Lung (tissue), 12 donors: ENCODE measurements around the gene ADSL. TPM values are rescaled to one million over a fixed set of nuclear protein-coding genes. Genes with fewer than 3 reads are reported as not detected.

Experiments used
- ATAC-seq: fragments of 200-7000 bp; cut with Tn5 transposase; one replicate; pipeline ENCODE4 v1.9.1; 2020; ENCODE audit warnings: moderate number of reproducible peaks; ENCODE audit not compliant: insufficient read depth, low FRiP score
- DNase-seq, 3 donors: peaks; one replicate each; pipeline ENCODE4 v3.0.0-alpha.2; 2013 to 2017
- H3K27ac ChIP-seq, 2 donors: one replicate each; pipeline ENCODE4 v1.5.1; 2013; ENCODE audit warnings: mild to moderate bottlenecking in 2 of 2, moderate library complexity in 2 of 2, control low read depth in 1 of 2, inconsistent platforms in 1 of 2, low read depth in 1 of 2, low read length in 1 of 2
- H3K27me3 ChIP-seq, 3 donors: one replicate each; pipeline ENCODE4 v1.5.1; 2013; ENCODE audit warnings: low read length in 2 of 3; ENCODE audit not compliant: control insufficient read depth in 3 of 3, insufficient read depth in 3 of 3
- H3K36me3 ChIP-seq, 4 donors: one replicate each; pipeline ENCODE4 v1.5.1; 2013; ENCODE audit warnings: low read length in 4 of 4, mild to moderate bottlenecking in 1 of 4, moderate library complexity in 1 of 4; ENCODE audit not compliant: control insufficient read depth in 4 of 4, insufficient read depth in 4 of 4
- H3K4me1 ChIP-seq, 5 donors: one replicate each; pipeline ENCODE4 v1.5.1; 2013; ENCODE audit warnings: low read length in 5 of 5, mild to moderate bottlenecking in 2 of 5, moderate library complexity in 1 of 5; ENCODE audit not compliant: control insufficient read depth in 5 of 5, insufficient read depth in 5 of 5
- H3K4me3 ChIP-seq: one replicate; pipeline ENCODE4 v1.5.1; 2013; ENCODE audit warnings: mild to moderate bottlenecking, control low read depth, moderate library complexity
- H3K9ac ChIP-seq, 2 donors: one replicate each; pipeline ENCODE4 v1.5.1; 2013; ENCODE audit warnings: low read length in 2 of 2, control low read depth in 1 of 2; ENCODE audit not compliant: insufficient read depth in 1 of 2
- H3K9me3 ChIP-seq, 4 donors: one replicate each; pipeline ENCODE4 v1.5.1; 2013; ENCODE audit warnings: low read length in 3 of 4, mild to moderate bottlenecking in 1 of 4, moderate library complexity in 1 of 4; ENCODE audit not compliant: control insufficient read depth in 4 of 4, insufficient read depth in 3 of 4
- CTCF ChIP-seq: IDR thresholded peaks from 2 replicates; pipeline ENCODE4 v1.5.1; 2012; ENCODE audit warnings: mild to moderate bottlenecking; ENCODE audit errors: control extremely low read depth, extremely low read depth
- WGBS, 2 donors: extraction: QIAGEN DNeasy Blood & Tissue Kit; methylation state at CpG; one replicate each; pipeline ENCODE4 v1.1.7; 2013; 5-methylcytosine and 5-hydroxymethylcytosine counted together
- polyA plus RNA-seq, 2 donors: library from polyadenylated mRNA; stranded (reverse); fragments of 200-250 nt; gene quantifications; one replicate each; pipeline ENCODE4 v1.2.1, GENCODE V29; 2013
- total RNA-seq, 2 donors: library from RNA; depleted of rRNA in 1 of 2; stranded (reverse); fragments of >200 nt in 1 of 2; gene quantifications; one replicate each; pipeline ENCODE4 v1.2.1, GENCODE V29; 2014 to 2021
- donor health status: control.
- donor health status: control.
- donor health status: Bipolar disorder and iron deficiency.
- donor health status: healthy.
- donor health status: DM: yes; HTN: yes; CAD: no.

The ADSL gene
- total and polyA plus RNA-seq, 4 donors: 35.2 to 62.9 (median 43.0) TPM

- no peak for TF ChIP-seq CTCF
- 94 to 95% methylated on average over 8 of the region's 8 CpGs for WGBS, 2 donors
- no peak for DNase-seq
- H3K9ac ChIP-seq: no peak overlapping the region
- H3K9me3 ChIP-seq: peaks cover 0 to 1% (median 0%) of the 10 kb centered on the region in 4 donors
- H3K36me3 ChIP-seq: peaks cover 2 to 68% (median 18%) of the 10 kb centered on the region in 4 donors
- peaks cover 0 to 25% (median 7%) of the 10 kb centered on the region in 5 donors for H3K4me1 ChIP-seq
- no peak for ATAC-seq
- no peak overlapping the region for H3K4me3 ChIP-seq
- no peaks in the 10 kb centered on the region for H3K27me3 ChIP-seq
- H3K27ac ChIP-seq: no peak overlapping the region
Observed at GRCh38 chr22:40419718-40420117, 73.4 kb downstream of the ADSL start.

- Histone ChIP-seq H3K27me3 (no peaks in the 10 kb centered on the region), H3K4me3 (no peak overlapping the region), H3K9me3 (peaks cover 0 to 1% (median 0%) of the 10 kb centered on the region in 4 donors), H3K4me1 (peaks cover 0 to 21% (median 7%) of the 10 kb centered on the region in 5 donors), H3K9ac (no peak overlapping the region), H3K36me3 (peaks cover 2 to 75% (median 18%) of the 10 kb centered on the region in 4 donors), H3K27ac (no peak overlapping the region)
- ATAC-seq (no peak), DNase-seq (no peak)
- WGBS, 2 donors: 95 to 96% methylated on average over 18 of the region's 18 CpGs
- no peak for TF ChIP-seq CTCF
Observed at GRCh38 chr22:40420341-40421081, 74.2 kb downstream of the ADSL start.

GRCh38 chr22:40421082-40421350, 74.7 kb downstream of the ADSL start:
- H3K9ac ChIP-seq: no peak overlapping the region
- peaks cover 2 to 80% (median 18%) of the 10 kb centered on the region in 4 donors for H3K36me3 ChIP-seq
- H3K4me3 ChIP-seq: no peak overlapping the region
- H3K27me3 ChIP-seq: no peaks in the 10 kb centered on the region
- WGBS, 2 donors: 92 to 98% methylated on average over 4 of the region's 4 CpGs
- ATAC-seq: no peak
- H3K27ac ChIP-seq: no peak overlapping the region
- no peak for TF ChIP-seq CTCF
- H3K9me3 ChIP-seq: peaks cover 0 to 1% (median 0%) of the 10 kb centered on the region in 4 donors
- DNase-seq: no peak
- peaks cover 0 to 16% (median 2%) of the 10 kb centered on the region in 5 donors for H3K4me1 ChIP-seq
